OCI-LY1 (cell line): Measurements from ENCODE around the gene SMAD3.
"Not testable (repeated sequence)": the region's sequence is repeated elsewhere in the genome, so short reads cannot be mapped to it uniquely, and the experiment has no call there.

Source experiments
- EZH2 ChIP-seq: fragments of 200-600 bp; sonication (generic), shearing (Covaris generic); IDR thresholded peaks from 2 replicates; pipeline ENCODE4 v1.8.0; 2017; ENCODE audit warnings: borderline replicate concordance, mixed run types, mild to moderate bottlenecking, antibody characterized with exemption, low read length, moderate library complexity, mixed read lengths
- TF ChIP-seq, protein P1 (sequence below): fragments of 200-600 bp; sonication (generic), shearing (Covaris generic); IDR thresholded peaks from 2 replicates; pipeline ENCODE4 v1.5.1; 2017; ENCODE audit warnings: mild to moderate bottlenecking, antibody characterized with exemption, low read length, moderate library complexity, mixed read lengths

DNA sequence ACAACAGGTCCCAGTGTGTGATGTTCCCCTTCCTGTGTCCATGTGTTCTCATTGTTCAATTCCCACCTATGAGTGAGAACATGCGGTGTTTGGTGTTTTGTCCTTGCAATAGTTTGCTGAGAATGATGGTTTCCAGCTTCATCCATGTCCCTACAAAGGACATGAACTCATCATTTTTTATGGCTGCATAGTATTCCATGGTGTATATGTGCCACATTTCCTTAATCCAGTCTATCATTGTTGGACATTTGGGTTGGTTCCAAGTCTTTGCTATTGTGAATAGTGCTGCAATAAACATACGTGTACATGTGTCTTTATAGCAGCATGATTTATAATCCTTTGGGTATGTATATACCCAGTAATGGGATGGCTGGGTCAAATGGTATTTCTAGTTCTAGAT is 44.7 kb upstream of the SMAD3 start:
- TF ChIP-seq, protein P1, sequence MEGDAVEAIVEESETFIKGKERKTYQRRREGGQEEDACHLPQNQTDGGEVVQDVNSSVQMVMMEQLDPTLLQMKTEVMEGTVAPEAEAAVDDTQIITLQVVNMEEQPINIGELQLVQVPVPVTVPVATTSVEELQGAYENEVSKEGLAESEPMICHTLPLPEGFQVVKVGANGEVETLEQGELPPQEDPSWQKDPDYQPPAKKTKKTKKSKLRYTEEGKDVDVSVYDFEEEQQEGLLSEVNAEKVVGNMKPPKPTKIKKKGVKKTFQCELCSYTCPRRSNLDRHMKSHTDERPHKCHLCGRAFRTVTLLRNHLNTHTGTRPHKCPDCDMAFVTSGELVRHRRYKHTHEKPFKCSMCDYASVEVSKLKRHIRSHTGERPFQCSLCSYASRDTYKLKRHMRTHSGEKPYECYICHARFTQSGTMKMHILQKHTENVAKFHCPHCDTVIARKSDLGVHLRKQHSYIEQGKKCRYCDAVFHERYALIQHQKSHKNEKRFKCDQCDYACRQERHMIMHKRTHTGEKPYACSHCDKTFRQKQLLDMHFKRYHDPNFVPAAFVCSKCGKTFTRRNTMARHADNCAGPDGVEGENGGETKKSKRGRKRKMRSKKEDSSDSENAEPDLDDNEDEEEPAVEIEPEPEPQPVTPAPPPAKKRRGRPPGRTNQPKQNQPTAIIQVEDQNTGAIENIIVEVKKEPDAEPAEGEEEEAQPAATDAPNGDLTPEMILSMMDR, result not testable (repeated sequence)
- not testable (repeated sequence) for TF ChIP-seq EZH2
